Keratinocyte (primary cell): Measurements from ENCODE around the gene ABCB11.

ENCODE experiments used
- EZH2 ChIP-seq: IDR thresholded peaks from one replicate; pipeline ENCODE4 v1.6.1; 2012; ENCODE audit warnings: inconsistent platforms, mild to moderate bottlenecking, low read length, moderate library complexity
- TF ChIP-seq, protein P1 (sequence below), 3 experiments: IDR thresholded peaks in 1 of 3; conservative IDR thresholded peaks in 1 of 3; optimal IDR thresholded peaks in 1 of 3; 2 replicates in 2 of 3; 3 replicates in 1 of 3; pipeline versions ENCODE3 to v1.5.1; 2011; ENCODE audit warnings: low read length in 3 of 3, mild to moderate bottlenecking in 3 of 3, moderate library complexity in 2 of 3, control low read depth in 1 of 3, inconsistent platforms in 1 of 3; ENCODE audit not compliant: insufficient read depth in 2 of 3; ENCODE audit errors: extremely low read depth in 1 of 3

DNA sequence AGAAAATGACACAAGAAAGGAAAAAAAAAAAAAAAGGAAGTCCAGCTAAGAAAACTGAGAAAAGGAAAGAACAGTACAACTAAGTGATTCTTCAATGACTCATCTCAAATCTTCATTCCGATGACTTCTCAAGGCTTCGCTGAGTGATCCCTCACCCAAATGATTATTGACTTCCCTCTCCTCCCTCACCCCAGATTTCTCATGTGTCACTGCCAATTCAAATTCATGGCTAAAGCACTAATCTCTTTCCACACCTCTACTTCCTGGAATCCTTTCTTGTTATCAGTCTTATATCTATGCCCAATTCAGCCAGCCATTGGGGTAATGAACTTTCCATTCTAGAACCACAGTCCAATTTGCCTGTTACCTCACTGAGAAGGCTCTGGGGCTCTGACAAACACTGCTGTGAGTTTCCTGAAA lies 7.2 kb upstream of the ABCB11 start:
- TF ChIP-seq, protein P1, sequence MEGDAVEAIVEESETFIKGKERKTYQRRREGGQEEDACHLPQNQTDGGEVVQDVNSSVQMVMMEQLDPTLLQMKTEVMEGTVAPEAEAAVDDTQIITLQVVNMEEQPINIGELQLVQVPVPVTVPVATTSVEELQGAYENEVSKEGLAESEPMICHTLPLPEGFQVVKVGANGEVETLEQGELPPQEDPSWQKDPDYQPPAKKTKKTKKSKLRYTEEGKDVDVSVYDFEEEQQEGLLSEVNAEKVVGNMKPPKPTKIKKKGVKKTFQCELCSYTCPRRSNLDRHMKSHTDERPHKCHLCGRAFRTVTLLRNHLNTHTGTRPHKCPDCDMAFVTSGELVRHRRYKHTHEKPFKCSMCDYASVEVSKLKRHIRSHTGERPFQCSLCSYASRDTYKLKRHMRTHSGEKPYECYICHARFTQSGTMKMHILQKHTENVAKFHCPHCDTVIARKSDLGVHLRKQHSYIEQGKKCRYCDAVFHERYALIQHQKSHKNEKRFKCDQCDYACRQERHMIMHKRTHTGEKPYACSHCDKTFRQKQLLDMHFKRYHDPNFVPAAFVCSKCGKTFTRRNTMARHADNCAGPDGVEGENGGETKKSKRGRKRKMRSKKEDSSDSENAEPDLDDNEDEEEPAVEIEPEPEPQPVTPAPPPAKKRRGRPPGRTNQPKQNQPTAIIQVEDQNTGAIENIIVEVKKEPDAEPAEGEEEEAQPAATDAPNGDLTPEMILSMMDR (optimal IDR thresholded peaks at IDR 0.05 in 1 of 3, IDR thresholded peaks at IDR 0.05 in 1 of 3, conservative IDR thresholded peaks at IDR 0.05 in 1 of 3; ENCODE audit: extremely low read depth in 1 of 3, insufficient read depth in 2 of 3, low read length in 3 of 3) = no peak
- TF ChIP-seq EZH2 = no peak
